ENCODE measurements around the gene PPM1L. TPM values are rescaled to one million over a fixed set of nuclear protein-coding genes. Genes with fewer than 3 reads are reported as not detected.

Gene PPM1L
- total and polyA plus RNA-seq, 2 experiments from 2014 or later, result 1.2 to 12.6 TPM

DNA sequence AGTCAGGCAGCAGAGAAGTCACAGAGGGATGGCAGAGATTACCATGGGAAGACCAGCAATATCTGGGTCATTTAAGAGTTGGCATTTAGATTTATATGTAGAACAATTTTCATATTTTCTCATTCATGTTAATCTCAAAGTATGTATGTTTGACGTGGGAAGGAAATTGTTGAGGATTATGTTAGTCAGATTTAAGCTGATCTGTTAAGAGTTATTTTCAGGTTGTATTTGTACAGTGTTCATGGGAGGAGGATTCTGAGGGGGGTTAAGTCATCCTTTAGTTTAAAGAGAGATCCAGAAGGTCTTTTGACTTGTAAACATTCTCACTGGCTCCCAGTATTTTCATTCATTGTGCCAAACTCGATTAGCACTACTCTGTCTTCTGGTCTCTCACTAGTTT, 34.7 kb downstream of the PPM1L start:
- Histone ChIP-seq H3K4me3 (no peak overlapping the region), H3K9me3 (ENCODE audit: low read depth) (no peaks in the 10 kb centered on the region), H3K36me3 (no peaks in the 10 kb centered on the region), H3K4me1 (ENCODE audit: low read depth) (peaks cover 7% of the 10 kb centered on the region), H3K27me3 (no peaks in the 10 kb centered on the region), H3K27ac (no peak overlapping the region)
- DNase-seq (ENCODE audit: low read depth in 1 of 2, low spot score in 1 of 2), result no peak
- TF ChIP-seq, protein P1, sequence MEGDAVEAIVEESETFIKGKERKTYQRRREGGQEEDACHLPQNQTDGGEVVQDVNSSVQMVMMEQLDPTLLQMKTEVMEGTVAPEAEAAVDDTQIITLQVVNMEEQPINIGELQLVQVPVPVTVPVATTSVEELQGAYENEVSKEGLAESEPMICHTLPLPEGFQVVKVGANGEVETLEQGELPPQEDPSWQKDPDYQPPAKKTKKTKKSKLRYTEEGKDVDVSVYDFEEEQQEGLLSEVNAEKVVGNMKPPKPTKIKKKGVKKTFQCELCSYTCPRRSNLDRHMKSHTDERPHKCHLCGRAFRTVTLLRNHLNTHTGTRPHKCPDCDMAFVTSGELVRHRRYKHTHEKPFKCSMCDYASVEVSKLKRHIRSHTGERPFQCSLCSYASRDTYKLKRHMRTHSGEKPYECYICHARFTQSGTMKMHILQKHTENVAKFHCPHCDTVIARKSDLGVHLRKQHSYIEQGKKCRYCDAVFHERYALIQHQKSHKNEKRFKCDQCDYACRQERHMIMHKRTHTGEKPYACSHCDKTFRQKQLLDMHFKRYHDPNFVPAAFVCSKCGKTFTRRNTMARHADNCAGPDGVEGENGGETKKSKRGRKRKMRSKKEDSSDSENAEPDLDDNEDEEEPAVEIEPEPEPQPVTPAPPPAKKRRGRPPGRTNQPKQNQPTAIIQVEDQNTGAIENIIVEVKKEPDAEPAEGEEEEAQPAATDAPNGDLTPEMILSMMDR (IDR thresholded peaks at IDR 0.05; ENCODE audit: low read depth, low read length), result no peak

DNA sequence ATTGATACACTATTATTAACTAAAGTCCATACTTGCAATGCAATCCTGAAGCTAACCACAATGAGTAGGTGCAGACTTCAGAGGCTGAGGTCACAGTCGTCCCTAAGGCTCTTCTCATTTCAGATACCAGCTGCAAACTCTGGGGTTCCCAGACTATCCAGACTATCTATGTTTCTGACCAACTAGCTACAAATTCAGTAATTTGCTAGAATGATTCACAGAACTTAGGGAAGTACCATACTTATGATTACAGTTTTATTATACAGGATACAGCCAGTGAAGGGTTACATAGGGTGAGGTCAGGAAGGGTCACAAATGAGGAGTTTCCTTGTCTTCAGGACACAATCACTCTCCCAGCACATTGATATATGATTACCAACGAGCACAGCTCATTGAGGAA, 36.5 kb downstream of the PPM1L start:
- TF ChIP-seq, protein P1 (IDR thresholded peaks at IDR 0.05; ENCODE audit: low read depth, low read length), result no peak
- H3K4me3 ChIP-seq, result no peak overlapping the region
- H3K36me3 ChIP-seq, result no peaks in the 10 kb centered on the region
- no peak for DNase-seq (ENCODE audit: low read depth in 1 of 2, low spot score in 1 of 2)
- H3K27ac ChIP-seq, result no peak overlapping the region
- no peaks in the 10 kb centered on the region for H3K9me3 ChIP-seq (ENCODE audit: low read depth)
- no peaks in the 10 kb centered on the region for H3K27me3 ChIP-seq
- H3K4me1 ChIP-seq (ENCODE audit: low read depth), result peaks cover 20% of the 10 kb centered on the region

DNA sequence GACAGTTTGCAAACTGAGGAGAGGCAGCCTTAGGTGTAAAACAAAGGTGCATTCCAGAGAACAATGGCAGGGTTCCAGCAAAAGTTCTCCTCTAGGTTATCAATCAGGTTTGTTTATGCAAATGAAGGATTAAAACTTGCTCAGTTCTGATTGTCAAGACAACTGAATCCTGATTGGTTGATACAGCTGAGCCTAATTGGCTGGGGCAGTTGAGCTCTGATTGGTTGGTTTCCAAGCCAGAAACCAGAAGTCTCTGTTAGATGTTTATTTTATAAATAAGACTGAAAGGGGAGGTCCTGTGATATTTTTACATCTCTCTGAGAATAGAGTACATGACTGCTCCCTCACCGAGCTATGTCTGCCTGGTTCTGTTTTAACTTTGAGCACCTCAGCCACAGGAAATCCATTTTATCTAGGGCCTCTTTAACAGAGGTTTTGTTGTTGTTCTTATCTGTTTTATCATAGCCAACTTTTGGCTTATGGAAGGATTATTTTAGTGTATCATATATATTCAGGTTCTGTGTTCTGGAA, 37.8 kb downstream of the PPM1L start:
- DNase-seq (ENCODE audit: low read depth in 1 of 2, low spot score in 1 of 2), result no peak
- H3K27ac ChIP-seq, result no peak overlapping the region
- H3K36me3 ChIP-seq, result no peaks in the 10 kb centered on the region
- peaks cover 20% of the 10 kb centered on the region for H3K4me1 ChIP-seq (ENCODE audit: low read depth)
- TF ChIP-seq, protein P1 (IDR thresholded peaks at IDR 0.05; ENCODE audit: low read depth, low read length), result no peak
- H3K27me3 ChIP-seq, result no peaks in the 10 kb centered on the region
- H3K4me3 ChIP-seq, result no peak overlapping the region
- H3K9me3 ChIP-seq (ENCODE audit: low read depth), result no peaks in the 10 kb centered on the region

DNA sequence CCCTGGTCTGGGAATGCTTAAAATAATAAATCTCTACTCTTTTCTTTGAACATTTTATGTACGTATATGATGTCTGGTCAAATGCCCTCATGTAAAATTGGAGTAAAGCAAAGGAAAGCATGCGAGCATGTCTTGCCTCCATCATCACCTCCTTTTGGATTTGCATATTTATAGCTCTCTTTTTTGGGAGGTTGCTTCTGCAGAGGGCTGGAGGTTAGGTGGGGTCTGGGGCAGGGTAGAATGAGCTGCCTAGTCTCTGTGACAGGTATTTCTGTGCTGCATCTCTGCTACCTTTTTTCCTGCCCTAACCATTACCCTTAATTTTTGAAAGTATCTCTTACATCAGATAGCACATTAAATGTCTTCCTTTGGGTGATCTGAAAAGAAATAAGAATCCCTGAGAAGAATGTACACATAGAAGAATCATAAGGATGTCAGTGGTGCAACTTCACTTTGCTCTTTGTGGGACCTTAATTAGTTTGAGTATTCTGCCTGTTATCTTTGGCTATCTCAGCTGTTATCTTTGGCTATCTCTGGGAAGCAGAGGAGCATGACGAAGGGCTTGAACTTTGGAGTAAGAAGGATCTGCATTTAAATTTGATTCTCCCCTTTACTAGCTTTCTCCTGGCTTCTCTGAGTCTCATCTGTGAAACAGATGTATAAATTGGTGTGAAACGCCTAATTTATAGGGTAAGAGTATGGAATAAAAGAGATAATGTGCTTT, 40.2 kb downstream of the PPM1L start:
- no peak overlapping the region for H3K4me3 ChIP-seq
- H3K36me3 ChIP-seq, result no peaks in the 10 kb centered on the region
- DNase-seq (ENCODE audit: low read depth in 1 of 2, low spot score in 1 of 2), result no peak
- H3K27ac ChIP-seq, result no peak overlapping the region
- TF ChIP-seq, protein P1 (IDR thresholded peaks at IDR 0.05; ENCODE audit: low read depth, low read length), result no peak
- H3K27me3 ChIP-seq, result no peaks in the 10 kb centered on the region
- H3K4me1 ChIP-seq (ENCODE audit: low read depth), result peaks cover 21% of the 10 kb centered on the region
- no peaks in the 10 kb centered on the region for H3K9me3 ChIP-seq (ENCODE audit: low read depth)

DNA sequence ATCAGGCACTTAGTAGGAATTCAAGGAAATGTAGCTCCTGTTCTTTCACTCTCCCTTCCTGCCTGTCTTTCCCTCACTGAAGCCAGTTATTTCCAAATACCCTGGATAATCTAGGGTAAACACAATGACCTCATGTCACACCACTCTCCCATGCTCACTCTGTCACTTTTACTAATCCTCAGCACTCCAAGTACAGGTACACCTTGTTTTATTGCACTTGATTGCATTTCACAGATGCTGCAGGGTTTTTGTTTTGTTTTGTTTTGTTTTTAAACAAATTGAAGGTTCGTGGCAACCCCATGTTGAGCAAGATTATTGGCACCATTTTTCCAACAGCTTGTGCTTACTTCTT, 40.8 kb downstream of the PPM1L start:
- Histone ChIP-seq H3K36me3 (no peaks in the 10 kb centered on the region), H3K27ac (no peak overlapping the region), H3K4me3 (no peak overlapping the region), H3K4me1 (ENCODE audit: low read depth) (peaks cover 27% of the 10 kb centered on the region), H3K27me3 (no peaks in the 10 kb centered on the region), H3K9me3 (ENCODE audit: low read depth) (no peaks in the 10 kb centered on the region)
- no peak for DNase-seq (ENCODE audit: low read depth in 1 of 2, low spot score in 1 of 2)
- TF ChIP-seq, protein P1 (IDR thresholded peaks at IDR 0.05; ENCODE audit: low read depth, low read length), result no peak
